GM10266 (cell line): ENCODE results near the gene CARMIL1.

Experiments used
- DNase-seq: peaks from one replicate; pipeline ENCODE4 v3.0.0; 2012; ENCODE audit errors: extremely low spot score
- TF ChIP-seq, protein P1 (sequence below): IDR thresholded peaks from 2 replicates; pipeline ENCODE4 v1.5.1; 2012; ENCODE audit warnings: mild to moderate bottlenecking, low read depth; ENCODE audit not compliant: control insufficient read depth, insufficient read depth; ENCODE audit errors: missing control alignments

CARMIL1 gene

DNA sequence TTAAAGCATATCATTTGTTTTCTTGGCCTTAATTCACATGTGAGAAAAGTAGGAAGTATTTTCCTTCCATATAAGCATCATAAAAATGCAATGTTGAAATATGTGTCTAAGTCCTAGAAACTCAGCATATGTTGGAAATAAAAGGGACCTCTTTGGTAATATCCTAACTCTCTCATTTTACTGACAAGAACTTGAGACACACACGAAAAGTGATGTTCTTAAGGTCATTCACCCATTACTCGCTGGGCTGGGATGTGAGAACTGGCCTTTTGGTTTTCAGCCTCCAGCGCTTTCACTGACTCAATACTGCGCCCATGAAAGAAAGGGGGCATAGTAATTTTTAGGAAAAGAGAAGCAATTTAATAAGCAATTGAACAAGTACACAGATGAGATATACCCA, 219.3 kb downstream of the CARMIL1 start:
- TF ChIP-seq, protein P1, sequence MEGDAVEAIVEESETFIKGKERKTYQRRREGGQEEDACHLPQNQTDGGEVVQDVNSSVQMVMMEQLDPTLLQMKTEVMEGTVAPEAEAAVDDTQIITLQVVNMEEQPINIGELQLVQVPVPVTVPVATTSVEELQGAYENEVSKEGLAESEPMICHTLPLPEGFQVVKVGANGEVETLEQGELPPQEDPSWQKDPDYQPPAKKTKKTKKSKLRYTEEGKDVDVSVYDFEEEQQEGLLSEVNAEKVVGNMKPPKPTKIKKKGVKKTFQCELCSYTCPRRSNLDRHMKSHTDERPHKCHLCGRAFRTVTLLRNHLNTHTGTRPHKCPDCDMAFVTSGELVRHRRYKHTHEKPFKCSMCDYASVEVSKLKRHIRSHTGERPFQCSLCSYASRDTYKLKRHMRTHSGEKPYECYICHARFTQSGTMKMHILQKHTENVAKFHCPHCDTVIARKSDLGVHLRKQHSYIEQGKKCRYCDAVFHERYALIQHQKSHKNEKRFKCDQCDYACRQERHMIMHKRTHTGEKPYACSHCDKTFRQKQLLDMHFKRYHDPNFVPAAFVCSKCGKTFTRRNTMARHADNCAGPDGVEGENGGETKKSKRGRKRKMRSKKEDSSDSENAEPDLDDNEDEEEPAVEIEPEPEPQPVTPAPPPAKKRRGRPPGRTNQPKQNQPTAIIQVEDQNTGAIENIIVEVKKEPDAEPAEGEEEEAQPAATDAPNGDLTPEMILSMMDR, result no peak

DNA sequence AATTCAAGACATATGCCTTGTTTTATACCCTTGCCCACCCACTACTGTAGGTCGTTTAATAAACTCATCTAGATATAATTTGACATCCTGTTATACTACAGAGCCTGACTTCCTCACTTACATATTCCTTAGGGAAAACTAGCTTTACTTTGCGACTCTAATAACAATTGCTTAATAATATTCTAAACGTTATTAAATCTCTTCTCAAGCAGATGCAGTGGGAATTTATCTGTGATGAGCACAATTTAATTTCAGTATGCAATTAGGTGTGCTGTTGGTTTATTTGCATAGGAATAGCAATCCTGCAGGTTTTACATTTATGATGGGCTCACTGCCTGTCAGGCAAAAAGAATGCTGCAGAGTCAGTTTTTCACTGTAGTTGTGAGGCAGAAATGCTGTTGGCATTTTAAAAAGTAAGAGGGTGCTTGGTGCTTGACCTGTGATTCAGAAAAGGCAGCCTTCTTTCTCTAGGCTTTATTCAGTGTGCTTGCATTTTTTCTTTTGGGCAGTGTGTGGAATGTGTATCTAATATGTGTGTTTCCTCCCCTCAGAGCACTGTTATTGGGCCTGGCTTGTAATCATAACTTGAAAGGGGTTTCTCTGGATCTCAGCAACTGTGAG, 220.6 kb downstream of the CARMIL1 start:
- DNase-seq, result no peak
- TF ChIP-seq, protein P1, result no peak

More for the DNA sequence above, 219.3 kb downstream of the CARMIL1 start:
- no peak for DNase-seq

GRCh38 chr6:25503686-25504085, 224.5 kb downstream of the CARMIL1 start:
- DNase-seq, result no peak

DNA sequence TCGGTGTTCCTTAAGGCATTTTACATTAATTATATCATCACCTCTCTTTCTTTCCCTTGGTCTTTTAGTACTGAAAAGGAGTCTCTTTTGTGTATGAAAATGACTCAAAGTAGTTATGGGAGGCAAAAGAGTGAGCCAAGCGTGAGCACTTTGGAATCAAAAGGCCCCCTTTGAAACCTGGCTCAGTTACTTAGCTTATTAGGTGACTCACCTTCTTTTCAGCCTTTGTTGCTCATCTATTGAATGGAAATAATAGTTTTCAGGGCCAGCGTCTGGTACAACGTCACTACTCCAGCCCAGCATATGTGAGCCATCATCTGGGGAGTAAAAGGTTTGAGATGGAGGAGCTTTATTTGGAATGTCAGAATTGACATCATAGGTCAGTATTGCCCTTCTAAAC, 225.5 kb downstream of the CARMIL1 start:
- TF ChIP-seq, protein P1, result no peak
- DNase-seq, result no peak

More at GRCh38 chr6:25503686-25504085, 224.5 kb downstream of the CARMIL1 start:
- TF ChIP-seq, protein P1, result no peak

GRCh38 chr6:25506020-25506419, 226.8 kb downstream of the CARMIL1 start:
- TF ChIP-seq, protein P1, result no peak
- no peak for DNase-seq

GRCh38 chr6:25508051-25508450, 228.9 kb downstream of the CARMIL1 start:
- no peak for DNase-seq
- TF ChIP-seq, protein P1, result no peak

DNA sequence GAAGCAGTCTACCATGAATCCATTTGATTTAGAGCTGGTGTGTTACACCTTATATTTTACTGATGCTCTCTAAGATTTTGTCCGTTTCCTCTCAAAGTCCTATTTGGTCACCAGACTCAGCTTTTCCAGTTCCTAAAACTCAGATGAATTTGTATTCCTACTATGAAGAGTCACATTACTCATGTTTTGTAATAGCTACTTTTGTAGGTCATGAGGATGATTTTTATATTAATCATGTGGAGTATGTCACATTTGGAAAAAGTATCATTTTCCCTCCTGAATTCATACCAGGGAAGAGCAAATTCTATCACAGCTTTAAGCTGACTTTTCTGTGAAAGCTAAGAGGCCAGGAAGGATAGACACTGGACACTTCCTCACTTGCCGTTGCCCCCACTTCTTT, 232.2 kb downstream of the CARMIL1 start:
- DNase-seq, result no peak
- TF ChIP-seq, protein P1, result no peak
